HPDE6-E6E7 (cell line): ENCODE measurements around the gene SLAIN1.

ENCODE experiments used
- DNase-seq: peaks from one replicate; pipeline ENCODE4 v3.0.0; 2011; ENCODE audit warnings: missing footprints; ENCODE audit errors: extremely low spot score

SLAIN1 gene

DNA sequence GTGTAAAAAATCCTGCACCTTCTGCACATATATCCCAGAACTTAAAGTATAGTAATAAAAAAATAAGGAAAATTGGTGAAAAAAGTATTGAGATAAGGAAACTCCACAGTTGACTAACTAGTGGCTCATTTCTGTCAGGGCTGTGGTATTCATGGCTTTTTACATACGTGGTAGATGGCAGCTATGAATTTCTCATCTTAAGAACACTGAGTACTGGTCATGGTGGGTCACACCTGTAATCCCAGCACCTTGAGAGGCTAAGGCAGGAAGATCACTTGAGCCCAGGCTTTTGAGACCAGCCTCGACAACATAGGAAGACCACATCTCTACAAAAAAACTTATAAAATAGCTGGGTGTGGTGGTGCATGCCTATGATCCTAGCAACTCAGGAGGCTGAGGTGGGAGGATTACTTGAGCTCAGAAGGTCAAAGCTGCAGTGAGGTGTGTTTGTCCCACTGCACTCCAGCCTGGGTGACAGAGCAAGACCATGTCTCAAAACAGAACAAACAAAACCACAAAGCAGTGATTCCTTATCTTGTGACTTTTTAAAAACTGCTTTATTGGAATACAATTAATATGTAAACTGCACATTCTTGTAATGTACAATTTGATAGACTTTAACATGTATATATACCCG, 16.8 kb downstream of the SLAIN1 start:
- no peak for DNase-seq

DNA sequence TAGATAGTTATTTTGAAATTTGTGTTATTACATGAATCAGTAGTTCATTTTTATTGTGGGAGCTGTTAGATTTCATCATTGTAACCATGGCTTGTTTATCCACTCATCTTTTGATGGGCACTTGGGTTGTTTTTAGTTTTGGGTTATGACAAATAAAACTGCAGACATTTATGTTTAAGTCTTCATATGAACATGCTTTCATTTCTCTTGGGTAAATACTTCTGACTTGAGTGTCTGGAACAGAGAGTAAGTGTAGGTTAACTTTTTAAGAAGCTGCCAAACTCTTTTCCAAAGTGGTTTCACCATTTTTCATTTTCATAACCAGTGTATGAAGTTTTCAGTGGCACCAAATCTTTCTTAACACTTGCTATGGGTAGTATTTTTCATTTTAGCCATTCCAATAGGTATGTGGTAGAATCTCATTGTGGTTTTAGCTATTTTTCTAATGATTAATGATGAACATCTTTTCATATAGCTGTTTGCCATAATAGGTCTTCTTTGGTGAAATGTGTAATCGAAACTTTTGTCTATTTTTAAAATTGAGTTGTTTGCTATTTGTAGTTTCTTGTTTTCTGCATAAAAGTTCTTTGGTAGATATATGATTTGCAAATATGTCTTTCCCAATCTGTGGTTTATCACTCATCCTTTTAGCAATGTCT, 17.9 kb downstream of the SLAIN1 start:
- DNase-seq, result no peak

DNA sequence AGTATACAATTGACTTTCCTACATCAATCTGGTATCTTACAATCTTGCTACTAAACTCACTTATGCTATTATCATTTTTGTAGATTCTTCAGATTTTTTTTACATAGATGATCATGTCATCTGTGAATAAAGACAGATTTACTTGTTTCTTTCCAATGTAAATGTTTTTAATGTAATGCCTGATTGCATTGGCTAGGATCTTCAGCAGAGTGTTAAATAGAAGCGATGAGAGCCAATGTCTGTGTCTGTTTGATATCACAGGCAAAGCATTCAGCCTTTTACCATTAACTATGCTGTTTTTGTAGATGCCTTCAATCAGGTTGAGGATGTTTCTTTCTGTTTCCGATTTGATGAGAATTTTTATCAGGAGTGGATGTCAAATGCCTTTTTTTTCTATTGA, 19.2 kb downstream of the SLAIN1 start:
- DNase-seq, result no peak

DNA sequence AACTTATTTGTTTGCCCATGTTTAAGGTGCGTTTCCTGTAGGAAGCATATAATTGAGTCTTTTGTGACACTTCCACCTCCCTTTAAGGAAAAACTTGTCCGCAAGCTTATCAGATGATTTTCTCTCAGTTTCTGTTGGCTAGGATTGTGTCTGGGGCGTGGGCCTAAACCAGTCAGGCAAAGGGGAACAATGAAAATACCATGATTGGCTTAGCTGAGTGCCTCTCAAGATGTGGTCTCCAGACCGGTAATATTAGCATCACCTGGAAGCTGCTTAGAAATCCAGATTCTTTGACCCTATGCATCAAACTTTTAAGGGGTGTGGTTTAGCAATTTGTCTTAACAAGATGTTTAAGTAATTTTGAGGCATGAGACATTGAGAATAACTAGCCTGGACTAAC, 20.0 kb downstream of the SLAIN1 start:
- no peak for DNase-seq

DNA sequence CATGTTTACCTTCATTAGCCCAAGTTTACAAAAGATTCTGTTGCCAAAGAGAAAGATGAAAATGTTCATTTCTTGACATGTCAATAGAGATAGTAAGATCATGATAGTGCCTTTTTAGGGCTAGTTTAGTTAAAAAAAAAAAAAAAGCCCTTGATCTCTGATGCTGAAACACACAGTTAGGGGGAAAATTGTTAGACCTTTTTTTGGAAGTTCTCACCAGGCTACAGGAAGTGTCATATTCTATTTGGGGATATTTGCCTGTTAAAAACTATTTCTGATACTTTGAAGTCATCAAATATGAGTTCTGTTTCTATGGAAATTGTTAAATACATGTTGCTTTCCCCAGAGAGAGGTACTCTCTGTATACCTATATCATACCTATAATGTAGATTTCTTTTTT, 21.6 kb downstream of the SLAIN1 start:
- DNase-seq, result no peak

DNA sequence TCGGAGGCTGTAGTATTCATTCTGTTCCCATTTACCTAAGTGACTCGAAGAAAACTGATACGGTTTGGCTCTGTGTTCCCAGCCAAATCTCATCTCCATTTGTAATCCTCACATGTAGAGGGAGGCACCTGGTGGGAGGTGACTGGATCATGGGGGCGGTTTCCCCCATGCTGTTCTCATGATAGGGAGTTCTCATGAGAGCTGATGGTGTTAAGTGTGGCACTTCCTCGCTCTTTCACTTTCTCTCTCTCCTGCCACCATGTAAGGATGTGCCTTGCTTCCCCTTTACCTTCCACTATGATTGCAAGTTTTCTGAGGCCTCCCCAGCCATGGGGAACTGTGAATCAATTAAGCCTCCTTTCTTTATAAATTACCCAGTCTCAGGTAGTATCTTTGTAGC, 23.5 kb downstream of the SLAIN1 start:
- no peak for DNase-seq

DNA sequence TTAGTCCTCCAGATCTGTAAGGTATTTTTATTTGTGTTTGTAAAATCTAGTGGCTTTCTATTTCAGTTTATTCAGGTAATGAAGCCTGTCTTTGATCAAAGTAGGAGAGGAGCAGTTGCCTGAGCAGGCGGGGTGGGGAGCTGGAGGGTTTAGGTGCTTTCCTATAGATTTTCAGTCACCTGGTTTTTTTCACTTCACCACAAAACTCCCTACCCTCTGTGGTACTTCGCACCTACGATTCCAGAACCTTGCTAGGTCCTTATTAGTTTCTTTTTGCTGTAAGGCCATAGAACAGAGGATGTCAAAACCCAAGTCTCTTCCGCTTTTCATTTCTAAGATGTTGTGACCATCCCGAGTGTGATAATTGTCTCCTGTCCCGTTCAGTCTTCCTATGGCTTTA, 26.6 kb downstream of the SLAIN1 start:
- DNase-seq, result no peak

DNA sequence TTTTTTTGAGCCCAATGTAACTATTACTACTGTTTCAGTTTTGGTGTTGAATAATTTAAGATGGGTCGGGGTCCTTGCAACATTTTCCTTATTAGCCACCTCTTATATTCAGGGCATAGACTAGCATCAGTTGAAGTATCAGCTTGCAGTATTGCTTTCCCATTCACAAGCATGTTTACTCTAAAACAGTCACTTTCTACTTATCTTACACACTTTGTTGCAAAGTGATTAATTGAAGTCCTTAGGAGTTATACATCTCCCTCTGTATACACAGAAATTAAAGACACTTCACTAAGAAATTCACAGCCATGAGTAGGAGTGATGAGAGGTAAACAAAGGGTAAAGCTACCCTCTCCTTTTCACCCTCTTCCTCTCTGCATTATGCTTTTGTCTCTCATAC, 27.6 kb downstream of the SLAIN1 start:
- no peak for DNase-seq

DNA sequence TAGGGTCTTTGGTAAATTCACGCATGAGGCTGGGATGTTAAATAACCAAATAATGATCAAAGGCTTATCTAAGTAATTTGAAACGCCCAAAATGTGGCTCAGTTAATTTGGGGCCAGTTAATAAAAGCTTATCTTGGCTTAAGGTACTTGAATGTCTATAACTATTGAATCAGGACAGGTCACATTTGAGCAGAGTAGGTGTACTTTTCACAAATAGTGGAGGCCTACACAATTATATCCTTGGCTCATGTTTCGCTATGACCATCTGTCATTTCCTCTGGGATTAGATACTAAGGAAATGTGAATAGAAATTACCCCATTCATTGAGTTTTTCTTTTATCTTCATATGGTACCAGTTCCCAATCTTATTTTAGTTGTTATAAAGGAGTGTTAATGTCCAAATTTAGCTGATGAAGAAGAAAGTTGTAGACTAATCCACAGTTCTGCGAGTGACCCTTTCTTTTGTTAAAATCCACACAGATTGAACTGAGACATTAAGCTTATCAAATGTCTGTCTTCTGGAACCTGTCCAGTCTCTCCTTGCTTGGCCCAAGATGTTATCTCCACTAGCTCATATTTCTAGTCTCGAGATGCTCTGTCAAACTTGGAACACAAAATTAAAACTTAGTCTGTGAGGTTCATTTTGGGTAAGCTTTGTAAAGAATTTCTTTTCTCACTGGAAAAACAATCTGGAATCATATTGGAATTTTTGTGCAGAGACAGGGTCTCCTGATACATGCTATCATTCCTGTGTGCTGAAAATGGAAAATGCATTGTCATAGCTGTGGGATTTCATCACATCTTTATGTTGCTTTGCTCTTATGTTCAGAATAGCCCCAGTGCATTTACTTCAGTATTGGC, 31.0 kb downstream of the SLAIN1 start:
- DNase-seq, result no peak

DNA sequence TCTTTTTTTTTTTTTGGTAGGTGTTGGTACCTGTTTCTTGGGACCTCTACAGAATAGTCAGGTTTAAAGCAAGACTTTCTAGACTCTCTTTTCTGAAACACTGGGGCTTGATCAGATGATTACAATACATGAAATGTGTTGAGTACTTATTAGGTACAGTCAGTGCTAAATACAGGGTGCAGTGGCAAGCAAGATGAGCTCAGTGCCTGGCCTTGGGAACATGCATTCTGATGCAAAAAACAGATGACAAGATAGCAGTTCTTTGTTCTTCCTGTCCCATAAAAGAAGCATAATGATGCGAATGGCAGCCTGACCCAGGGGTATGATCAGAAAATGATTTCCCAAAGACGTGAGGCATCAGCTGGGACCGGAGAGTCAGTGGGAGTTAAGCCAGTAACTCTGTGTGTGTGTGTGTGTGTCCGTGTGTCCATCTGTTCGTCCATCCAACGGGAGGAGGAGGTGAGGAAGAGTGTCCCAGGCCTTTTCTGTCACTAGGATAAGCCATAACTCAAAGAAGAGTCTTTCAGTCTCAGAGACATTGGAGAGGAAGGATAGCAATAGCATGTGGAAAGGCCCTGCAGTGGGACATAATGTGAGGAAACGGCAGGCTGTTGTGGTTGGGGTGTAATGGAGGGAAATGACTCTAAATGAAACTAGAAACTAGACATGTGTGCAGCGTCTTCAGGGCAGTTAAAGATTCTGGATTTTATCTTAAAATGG, 32.2 kb downstream of the SLAIN1 start:
- no peak for DNase-seq

DNA sequence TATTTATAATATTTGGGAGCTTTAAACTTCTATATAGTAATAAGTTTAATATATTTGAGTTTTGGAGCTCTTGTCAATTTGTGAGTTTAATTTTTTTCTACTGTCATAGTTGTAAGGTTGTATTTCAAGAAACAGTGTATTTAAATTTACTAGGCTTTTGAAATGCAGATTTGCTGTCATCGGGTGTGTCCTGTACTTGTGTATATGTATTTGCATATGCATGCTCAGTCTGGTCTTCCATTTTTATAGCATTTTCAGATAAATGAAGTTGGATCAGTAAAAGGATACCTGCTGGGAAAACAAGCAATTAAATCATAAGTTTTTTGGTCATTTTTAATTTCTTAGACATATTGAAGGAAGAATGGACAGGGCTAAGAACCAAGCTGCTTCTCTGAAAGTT, 33.1 kb downstream of the SLAIN1 start:
- no peak for DNase-seq

DNA sequence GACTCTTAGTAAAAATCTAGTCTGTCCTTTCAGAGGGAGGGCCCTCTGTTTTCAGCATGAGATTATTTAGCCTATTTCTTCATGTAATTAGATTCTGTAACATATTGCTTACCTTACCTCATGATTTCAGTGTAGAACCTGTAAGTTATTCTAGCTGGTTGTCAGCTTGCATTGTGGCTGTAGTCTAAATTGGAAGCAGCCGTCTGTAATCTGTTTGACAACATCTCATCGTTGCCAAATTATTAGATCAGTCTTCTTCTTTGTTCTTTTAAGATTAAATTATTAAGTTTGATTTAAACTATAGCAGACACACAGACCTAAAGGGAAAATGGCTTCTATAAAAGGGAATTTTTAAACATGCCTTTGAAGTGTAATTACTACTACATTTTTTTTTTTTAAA, 34.8 kb downstream of the SLAIN1 start:
- DNase-seq, result no peak

DNA sequence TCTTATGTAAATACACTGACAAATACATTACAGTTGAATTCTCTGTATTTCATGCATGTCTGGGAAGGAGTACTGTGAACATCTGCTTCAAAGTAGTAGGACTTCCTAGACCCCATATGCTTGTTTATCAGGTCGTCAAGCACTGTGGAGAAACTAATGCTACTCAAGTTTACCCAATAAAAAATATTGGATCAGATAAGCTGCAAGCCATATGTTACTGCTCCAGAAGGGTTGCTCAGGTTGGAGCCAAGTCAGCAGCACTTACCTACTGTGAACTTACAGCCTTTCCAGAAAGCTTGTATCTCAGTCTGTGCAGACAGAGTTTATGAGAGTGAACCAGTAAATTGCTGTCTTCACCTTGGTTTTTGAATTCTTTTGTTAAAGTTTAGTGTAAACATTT, 36.2 kb downstream of the SLAIN1 start:
- DNase-seq, result no peak

DNA sequence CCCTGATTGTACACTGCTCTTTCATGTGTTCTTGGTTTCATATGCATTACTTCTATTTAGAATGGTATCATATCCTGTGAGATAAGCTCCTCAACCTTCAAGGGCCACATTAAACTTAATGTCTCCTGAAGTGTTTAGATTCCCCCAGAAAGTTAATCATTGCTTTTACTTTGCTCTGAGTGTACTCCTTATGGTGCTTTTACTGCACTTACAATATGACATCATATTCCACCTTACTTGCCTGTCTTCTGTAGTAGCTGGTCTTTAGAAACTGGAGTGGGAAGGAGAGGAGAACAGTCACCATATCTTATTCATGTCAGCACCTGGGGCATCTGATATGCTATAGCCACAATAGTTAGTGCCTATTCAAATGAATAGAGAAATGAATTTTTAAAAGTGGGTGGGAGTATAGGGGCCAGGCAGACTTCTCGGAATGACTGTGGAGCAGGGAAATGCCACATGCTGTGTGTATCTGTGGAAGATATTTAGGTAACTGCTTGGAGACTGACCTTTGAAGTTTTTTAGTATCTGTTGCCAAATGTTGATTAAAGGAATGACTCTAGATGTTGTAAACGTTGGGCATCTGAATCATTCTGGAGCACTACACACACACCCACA, 40.2 kb downstream of the SLAIN1 start:
- no peak for DNase-seq

DNA sequence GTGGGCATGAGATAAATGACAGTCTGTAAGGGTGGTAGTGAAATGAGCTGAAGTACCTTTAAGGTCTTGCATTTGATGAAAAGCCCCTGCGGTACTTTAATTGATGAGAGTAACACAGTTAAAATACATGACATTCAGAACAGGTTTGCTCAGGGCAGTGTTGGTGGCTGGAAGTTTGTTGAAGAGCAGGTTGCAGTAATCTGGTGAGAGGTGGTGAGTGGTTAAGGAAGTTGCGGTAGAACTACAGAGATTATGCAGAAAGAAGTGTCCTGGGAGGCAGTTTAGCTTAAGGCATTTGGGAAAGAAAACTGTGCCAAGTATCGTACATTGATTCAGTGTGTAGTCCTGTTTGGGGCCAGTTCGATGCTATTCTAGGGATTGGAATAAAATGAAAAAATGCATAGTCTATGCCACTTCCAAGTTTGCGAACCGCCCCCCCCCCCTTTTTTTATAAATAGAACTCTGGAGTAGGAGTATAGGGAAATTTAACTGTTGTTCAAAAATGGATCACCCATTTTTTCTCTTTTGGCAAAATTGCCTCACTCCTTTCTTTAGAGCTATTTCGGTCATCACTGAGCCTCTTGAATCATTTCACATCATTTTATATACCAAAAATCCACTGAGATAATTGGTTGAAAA, 42.7 kb downstream of the SLAIN1 start:
- DNase-seq, result no peak

DNA sequence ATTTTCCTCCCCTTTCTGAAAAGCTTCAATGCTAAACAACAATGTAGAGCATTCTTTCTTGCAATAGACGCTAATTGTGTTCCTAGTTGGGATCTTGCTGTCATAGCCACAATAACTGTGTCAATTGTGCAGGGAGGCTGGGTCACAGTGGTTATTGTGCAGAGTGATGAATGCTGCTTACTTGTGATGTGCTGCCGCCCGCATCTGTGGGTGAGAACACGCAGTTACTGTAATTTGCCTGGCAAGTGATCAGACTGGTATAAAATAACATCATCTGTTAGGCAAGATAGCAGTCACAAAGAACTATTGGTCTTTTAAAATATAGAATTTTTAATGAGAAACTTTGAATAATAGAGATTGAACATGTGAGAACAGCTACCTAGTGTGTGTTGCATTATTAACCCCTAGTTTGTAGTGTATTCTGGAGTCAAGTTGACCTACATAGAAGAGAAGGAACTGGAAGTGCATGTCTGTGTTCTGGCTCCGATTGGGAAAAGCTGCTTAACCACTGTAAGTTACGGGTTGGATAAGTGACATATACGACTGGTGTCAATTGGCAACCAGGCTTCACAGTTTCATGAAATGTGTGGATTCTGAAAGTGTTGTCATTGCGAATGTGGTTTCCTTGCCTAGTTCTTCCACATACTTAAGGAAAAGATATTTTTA, 43.6 kb downstream of the SLAIN1 start:
- no peak for DNase-seq

DNA sequence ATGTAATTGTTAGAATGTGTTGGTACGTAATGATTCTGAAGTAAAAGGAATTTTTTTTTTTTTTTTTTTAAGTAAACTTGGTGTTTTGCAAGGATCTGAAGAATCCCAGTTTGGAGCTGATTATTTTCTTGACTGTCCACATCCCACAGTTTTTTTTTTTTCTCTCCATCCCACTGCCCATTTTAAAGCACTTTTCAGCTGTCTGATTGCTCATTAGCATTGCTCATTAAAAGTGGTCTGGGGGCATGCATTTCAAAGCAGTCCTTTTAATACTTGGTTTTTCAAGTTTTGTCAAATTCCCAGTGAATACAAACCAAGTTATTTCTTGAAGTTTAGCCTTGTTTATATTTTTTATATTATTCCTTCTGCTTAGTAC, 44.1 kb downstream of the SLAIN1 start:
- DNase-seq, result no peak

DNA sequence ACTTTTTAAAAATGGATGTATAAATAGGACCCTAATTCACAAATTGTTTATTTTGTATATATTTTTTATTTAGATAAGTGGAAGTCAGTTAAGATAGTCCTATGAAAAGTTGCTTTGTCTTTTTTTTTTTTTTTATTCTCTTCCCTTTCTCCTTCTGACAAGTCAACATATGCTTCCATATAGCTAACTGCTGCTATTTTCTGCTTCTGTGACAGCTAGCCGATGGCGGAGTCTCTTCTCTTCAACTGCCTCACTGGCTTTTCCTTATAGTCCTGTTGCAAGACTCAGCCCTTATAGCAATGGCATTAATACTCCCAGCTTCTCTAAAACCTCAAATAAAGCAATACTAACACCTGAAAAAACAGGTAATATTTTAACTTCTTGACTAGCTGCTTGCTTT, 45.3 kb downstream of the SLAIN1 start:
- DNase-seq, result no peak

DNA sequence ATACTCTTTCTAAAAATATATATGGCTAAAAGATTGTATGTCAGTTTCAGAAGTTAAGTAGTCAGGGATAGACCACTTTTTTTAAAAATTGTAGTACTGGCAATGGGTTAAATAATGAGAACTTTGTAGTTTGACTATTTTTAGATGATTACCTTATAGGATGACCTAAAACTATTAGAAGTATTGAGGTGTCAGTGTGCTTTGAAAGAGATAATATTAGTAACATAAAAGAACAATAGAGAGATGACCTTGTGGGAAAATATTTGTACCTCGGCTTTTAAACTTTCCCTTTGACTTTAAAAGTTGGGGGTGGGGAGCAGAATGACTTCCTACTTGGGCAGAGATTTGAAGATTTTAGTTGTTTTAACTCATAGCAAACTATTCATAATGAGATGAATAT, 48.3 kb downstream of the SLAIN1 start:
- DNase-seq, result no peak

DNA sequence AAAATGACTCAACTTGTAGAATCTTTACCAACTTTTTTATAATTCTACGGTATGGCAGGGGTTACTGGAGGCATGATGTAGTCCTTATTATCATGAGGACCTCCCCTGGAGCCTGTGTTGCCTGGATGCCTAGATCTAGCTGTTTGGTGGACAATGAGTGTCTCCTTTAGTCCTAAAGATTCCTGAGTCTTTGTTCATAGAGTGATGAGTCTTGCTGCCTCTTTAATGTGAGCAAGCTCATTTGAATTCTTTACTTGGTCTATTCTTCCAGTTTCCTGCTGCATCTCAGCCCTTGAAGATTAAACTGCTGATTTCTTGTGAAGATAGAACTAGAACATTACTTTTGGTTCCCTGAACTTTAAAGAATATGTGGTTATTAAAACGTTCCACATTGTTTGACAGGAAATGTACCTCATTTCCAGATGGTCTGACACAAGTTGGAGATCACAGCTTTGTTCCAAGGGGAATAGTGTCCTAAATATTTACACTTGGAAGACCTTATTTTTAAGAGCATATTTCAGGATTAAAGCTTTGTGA, 51.9 kb downstream of the SLAIN1 start:
- no peak for DNase-seq
